GM10266 (cell line): Measurements from ENCODE around the gene TMEM209.
"Not testable (repeated sequence)": the region's sequence is repeated elsewhere in the genome, so short reads cannot be mapped to it uniquely, and the experiment has no call there.

Source experiments
- DNase-seq: peaks from one replicate; pipeline ENCODE4 v3.0.0; 2012; ENCODE audit errors: extremely low spot score
- CTCF ChIP-seq: IDR thresholded peaks from 2 replicates; pipeline ENCODE4 v1.5.1; 2012; ENCODE audit warnings: mild to moderate bottlenecking, low read depth; ENCODE audit not compliant: control insufficient read depth, insufficient read depth; ENCODE audit errors: missing control alignments

The TMEM209 gene

DNA sequence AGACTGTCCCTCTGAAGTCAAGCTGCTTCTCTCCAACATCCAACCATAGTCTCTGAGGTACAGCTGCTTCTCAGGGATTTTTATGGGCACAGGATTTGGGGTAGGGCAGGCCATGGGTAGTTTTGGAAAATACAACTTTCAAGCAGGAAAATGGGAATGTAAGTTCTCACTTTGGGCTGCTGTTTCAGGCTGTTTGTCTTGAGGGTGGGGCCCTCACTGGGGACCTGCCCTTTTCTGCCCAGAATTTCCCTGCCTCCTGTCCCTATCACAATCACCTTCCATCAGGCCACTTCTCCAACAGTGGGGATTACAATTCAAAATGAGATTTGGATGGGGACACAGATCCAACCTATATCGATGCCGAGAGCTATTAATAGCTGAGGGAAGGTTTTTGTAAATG is 27.0 kb upstream of the TMEM209 start:
- no peak for DNase-seq
- TF ChIP-seq CTCF, result no peak

DNA sequence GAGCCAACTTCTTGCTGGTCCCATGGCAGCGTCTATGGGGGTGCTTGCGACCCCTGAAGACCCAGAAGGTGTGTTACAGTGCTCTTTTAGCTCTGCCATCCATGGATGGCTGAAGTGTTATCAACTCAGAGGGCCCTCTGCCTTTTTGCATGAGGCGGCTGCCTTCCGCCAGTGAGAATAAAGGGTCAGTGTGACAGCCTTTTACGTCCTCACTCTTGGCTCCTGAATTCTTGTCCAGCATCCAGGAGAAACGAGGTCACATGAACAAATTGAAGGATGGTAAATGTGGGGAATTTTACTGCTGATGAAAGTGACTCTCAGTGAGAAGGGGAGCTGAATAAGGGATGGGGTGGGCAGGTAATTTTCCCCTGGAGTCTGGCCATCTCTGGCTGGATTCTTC is 26.6 kb upstream of the TMEM209 start:
- no peak for DNase-seq
- no peak for TF ChIP-seq CTCF

GRCh38 chr7:130229981-130230380 is 24.8 kb upstream of the TMEM209 start:
- not testable (repeated sequence) for DNase-seq

DNA sequence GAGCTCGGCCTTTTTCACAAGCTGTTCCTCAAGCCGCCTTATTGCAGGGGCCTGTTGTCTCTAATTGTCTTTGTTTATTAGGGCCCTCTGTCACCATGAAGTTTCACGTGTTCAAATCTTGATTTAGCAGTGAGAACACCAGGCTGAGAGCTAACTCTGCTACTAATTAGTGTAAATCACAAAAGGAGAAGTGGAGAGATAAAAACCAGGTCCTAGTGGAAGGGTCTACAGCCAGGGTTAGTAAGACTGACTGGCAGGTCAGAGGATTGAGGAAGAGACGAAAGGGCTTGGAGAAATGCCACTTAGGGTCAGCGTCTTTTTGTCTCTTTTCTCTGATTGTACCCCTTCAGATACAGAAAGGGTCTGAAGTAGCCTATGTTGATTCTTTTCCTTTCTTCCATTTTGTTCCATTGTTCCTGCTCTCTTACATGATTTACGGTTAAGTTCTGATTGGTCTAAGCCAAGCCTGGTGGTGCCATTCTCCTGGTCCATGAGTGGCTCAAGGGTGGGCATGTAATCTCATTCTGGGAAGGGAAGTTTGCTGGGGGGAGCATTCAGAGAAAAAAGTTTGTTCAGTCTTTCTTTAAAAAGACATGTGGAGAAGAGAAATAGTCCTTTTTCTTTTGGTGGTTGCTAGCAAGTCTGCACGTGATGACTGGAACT is 23.8 kb upstream of the TMEM209 start:
- no peak for TF ChIP-seq CTCF
- no peak for DNase-seq

DNA sequence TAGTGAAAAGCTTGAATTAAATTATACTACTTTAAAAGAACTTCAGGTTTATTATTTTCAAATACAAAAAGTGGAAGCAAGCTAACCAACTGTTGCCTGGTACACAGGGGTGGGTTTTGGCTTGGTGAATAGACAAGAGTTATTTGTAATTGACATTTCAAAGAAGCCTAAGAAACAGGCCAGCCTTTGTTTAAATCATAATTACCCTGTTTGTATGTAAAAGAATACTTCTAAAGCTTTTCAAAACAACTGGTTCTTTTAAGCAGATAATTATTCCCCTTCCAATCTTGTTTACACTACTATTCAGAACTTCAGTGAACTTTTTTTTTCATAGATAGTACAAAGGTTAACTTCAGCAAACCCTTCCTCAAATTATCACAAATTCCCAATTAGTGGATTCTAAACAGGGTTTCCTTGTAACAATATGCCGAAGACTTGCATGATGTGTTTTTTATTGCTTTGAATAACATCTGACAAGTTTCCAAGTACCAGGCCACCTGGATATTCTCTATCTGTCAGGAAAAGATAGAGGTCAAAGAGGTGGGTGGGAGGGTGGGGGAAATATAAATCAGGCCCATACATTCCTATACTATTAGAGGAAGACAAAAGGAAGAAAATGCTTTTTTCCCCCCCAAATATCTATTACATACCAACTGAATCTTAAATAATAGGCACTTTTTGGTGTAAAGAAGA is 22.8 kb upstream of the TMEM209 start:
- DNase-seq, result no peak
- TF ChIP-seq CTCF, result no peak

- no peak for DNase-seq
- TF ChIP-seq CTCF, result no peak
Observed at GRCh38 chr7:130226333-130226732, 21.1 kb upstream of the TMEM209 start.

DNA sequence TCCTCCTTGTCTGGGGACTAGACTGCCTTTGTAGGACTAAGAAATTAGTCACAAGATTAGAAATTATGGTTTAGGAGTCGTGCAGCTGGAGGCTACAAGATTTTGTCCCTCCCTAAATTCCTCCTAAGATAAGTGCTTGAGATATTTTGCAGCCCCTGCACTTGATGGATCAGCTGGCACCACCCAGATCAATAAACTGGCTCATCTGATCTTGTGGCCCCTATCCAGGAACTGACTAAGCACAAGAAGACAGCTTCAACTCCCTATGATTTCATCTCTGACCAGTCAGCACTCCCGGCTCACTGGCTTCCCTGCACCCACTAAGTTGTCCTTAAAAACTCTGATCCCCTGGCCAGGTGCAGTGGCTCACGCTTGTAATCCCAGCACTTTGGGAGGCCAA is 19.7 kb upstream of the TMEM209 start:
- DNase-seq, result not testable (repeated sequence)

DNA sequence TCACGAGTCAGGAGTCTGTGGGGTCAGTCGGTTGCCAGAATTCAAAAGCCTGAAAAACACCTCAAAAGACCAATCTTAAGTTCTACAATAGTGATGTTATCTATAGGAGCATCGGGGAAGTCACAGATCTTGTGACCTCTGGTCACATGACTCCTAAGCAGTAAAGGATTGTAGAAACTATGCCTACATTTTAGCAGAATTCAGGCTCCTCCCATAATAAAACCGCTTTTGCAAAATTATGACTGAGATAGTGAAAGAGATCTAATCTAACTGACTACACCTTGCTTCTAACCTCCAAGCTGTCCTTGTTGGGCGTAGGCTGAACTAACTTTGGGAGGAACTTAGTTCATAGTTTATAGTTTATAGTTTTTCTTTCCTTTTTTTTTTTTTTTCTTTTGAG is 19.0 kb upstream of the TMEM209 start:
- no peak for DNase-seq
- TF ChIP-seq CTCF, result no peak
